ENCODE data around the gene SH3RF2. TPM values are rescaled to one million over a fixed set of nuclear protein-coding genes. Genes with fewer than 3 reads are reported as not detected.

The SH3RF2 gene
- total and polyA plus RNA-seq, 2 donors (not counting 3 experiments of a cell fraction or from before 2014, with no cell fraction given), result 0.54 to 0.84 TPM

GRCh38 chr5:146109379-146109778 is 173.0 kb downstream of the SH3RF2 start:
- ChIA-PET POLR2A (interaction anchor here (0.7 kb wide), 1 partner anchor 539 kb away, joined by 3 read pairs; no protein-coding TSS in a partner anchor), CTCF (no interaction called here)
- Histone ChIP-seq H3K36me3 (ENCODE audit: control insufficient read depth in 2 of 2, extremely low read depth in 1 of 2, insufficient read depth in 2 of 2, low read length in 2 of 2) (peaks cover 2 to 3% of the 10 kb centered on the region in 2 experiments), H3K4me1 (ENCODE audit: control insufficient read depth, extremely low read depth, insufficient read depth, low read length) (no peaks in the 10 kb centered on the region), H3K9me3 (replicated peaks; ENCODE audit: control insufficient read depth, insufficient read depth, low read length) (no peaks in the 10 kb centered on the region), H3K79me2 (ENCODE audit: control insufficient read depth, insufficient read depth, low read length) (no peaks in the 10 kb centered on the region), H3K27me3 (ENCODE audit: control insufficient read depth in 2 of 2, insufficient read depth in 2 of 2, low read length in 2 of 2) (no peaks in the 10 kb centered on the region), H3K4me2 (ENCODE audit: insufficient read depth, low read length) (no peak overlapping the region), H3K9me1 (replicated peaks; ENCODE audit: control insufficient read depth, extremely low read depth, insufficient read depth, low read length) (no peaks in the 10 kb centered on the region), H3K9ac (replicated peaks; ENCODE audit: extremely low read depth, insufficient read depth, low read length) (no peak overlapping the region), H4K20me1 (replicated peaks; ENCODE audit: control insufficient read depth, extremely low read depth, insufficient read depth, low read length) (no peaks in the 10 kb centered on the region), H3K27ac (ENCODE audit: insufficient read depth, low read depth, low read length) (no peak overlapping the region), H3K4me3 (replicated peaks in 1 of 3; ENCODE audit: insufficient read depth in 1 of 3, low read depth in 1 of 3, low read length in 3 of 3) (no peak overlapping the region), H2AFZ (ENCODE audit: low read depth, low read length) (no peak overlapping the region)
- FAIRE-seq (no peak), DNase-seq (ENCODE audit: low read depth, low spot score) (no peak)
- intact Hi-C loops (cut with micrococcal nuclease) (no loop called here), dilution Hi-C loops (cut with MboI; ENCODE audit: extremely low pct_ligation_motif_present, low sequenced_read_pairs) (no loop called here)
- no TSS peak for BruUV-seq (replicated peaks)
- TF ChIP-seq CTCF (IDR thresholded peaks at IDR 0.05; ENCODE audit: extremely low read depth in 1 of 2, insufficient read depth in 1 of 2, low read depth in 1 of 2, low read length in 2 of 2), result no peak
- no peak for TF ChIP-seq EZH2 (IDR thresholded peaks at IDR 0.05; ENCODE audit: borderline replicate concordance, low read depth, low read length, severe bottlenecking)
- no peak for TF ChIP-seq MYC (IDR thresholded peaks at IDR 0.05; ENCODE audit: low read depth, low read length)
- TF ChIP-seq POLR2A (IDR thresholded peaks at IDR 0.05; ENCODE audit: low read depth, low read length), result no peak
- no peak for TF ChIP-seq GATA2 (IDR thresholded peaks at IDR 0.05; ENCODE audit: insufficient read depth, insufficient read length, low read depth, low read length)
- TF ChIP-seq MAX (IDR thresholded peaks at IDR 0.05; ENCODE audit: insufficient read depth, insufficient read length), result no peak
- TF ChIP-seq JUN (IDR thresholded peaks at IDR 0.05; ENCODE audit: borderline replicate concordance, insufficient read depth, insufficient read length, low read depth), result no peak
- TF ChIP-seq FOS (IDR thresholded peaks at IDR 0.05; ENCODE audit: borderline replicate concordance, insufficient read depth, low read length), result no peak
